CD14-positive monocyte (primary cell): Measurements from ENCODE around the gene TERT. TPM values are rescaled to one million over a fixed set of nuclear protein-coding genes. Genes with fewer than 3 reads are reported as not detected.

Experiments used
- DNase-seq, 3 donors: peaks; one replicate each; pipeline ENCODE4 v3.0.0-alpha.2; 2011 to 2022
- H2AFZ ChIP-seq: 2 replicates; pipeline ENCODE4 v1.6.0; 2012; ENCODE audit warnings: mild to moderate bottlenecking, low read depth, low read length, inconsistent platforms; ENCODE audit not compliant: insufficient read depth, poor library complexity, severe bottlenecking
- H3K27ac ChIP-seq, 2 donors: 1 replicate in 1 of 2; 2 replicates in 1 of 2; pipeline ENCODE4 v1.5.1; 2012 to 2013; ENCODE audit warnings: low read length in 2 of 2, control low read depth in 1 of 2, inconsistent platforms in 1 of 2, low read depth in 1 of 2, mild to moderate bottlenecking in 1 of 2
- H3K27me3 ChIP-seq, 2 donors: one replicate each; pipeline versions ENCODE4 v1.6.0 to v1.6.1; 2011 to 2013; ENCODE audit warnings: low read length in 2 of 2; ENCODE audit not compliant: control insufficient read depth in 2 of 2, insufficient read depth in 2 of 2
- H3K36me3 ChIP-seq, 2 donors: replicated peaks in 1 of 2; 1 replicate in 1 of 2; 2 replicates in 1 of 2; pipeline versions ENCODE4 v1.5.1 to v1.6.1; 2012 to 2013; ENCODE audit warnings: low read length in 2 of 2, control low read depth in 1 of 2, inconsistent platforms in 1 of 2, mild to moderate bottlenecking in 1 of 2; ENCODE audit not compliant: insufficient read depth in 2 of 2, control insufficient read depth in 1 of 2
- H3K4me1 ChIP-seq, 2 donors: 1 replicate in 1 of 2; 2 replicates in 1 of 2; pipeline versions ENCODE4 v1.5.1 to v1.6.1; 2012 to 2013; ENCODE audit warnings: low read length in 2 of 2, control low read depth in 1 of 2, inconsistent platforms in 1 of 2, mild to moderate bottlenecking in 1 of 2, moderate library complexity in 1 of 2; ENCODE audit not compliant: insufficient read depth in 2 of 2, control insufficient read depth in 1 of 2
- H3K4me2 ChIP-seq: replicated peaks from 2 replicates; pipeline ENCODE3; 2012; ENCODE audit warnings: low read length, moderate library complexity, mild to moderate bottlenecking; ENCODE audit not compliant: poor library complexity, severe bottlenecking; ENCODE audit errors: extremely low read depth
- H3K4me3 ChIP-seq, 3 experiments: fragments of 200-600 bp in 1 of 3; sonication (generic) in 1 of 3; replicated peaks in 1 of 3; 1 replicate in 2 of 3; 2 replicates in 1 of 3; pipeline ENCODE4 v1.5.1; 2011 to 2013; ENCODE audit warnings: low read length in 3 of 3, mild to moderate bottlenecking in 3 of 3, control low read depth in 2 of 3, low read depth in 2 of 3, inconsistent platforms in 1 of 3, moderate library complexity in 1 of 3
- H3K79me2 ChIP-seq: 2 replicates; pipeline ENCODE4 v1.6.0; 2012; ENCODE audit warnings: mild to moderate bottlenecking, control low read depth, inconsistent platforms, low read length, moderate library complexity; ENCODE audit not compliant: insufficient read depth
- H3K9ac ChIP-seq: 2 replicates; pipeline ENCODE4 v1.6.0; 2017; ENCODE audit warnings: low read length, mild to moderate bottlenecking; ENCODE audit not compliant: insufficient read depth, poor library complexity, severe bottlenecking
- H3K9me3 ChIP-seq, 2 donors: replicated peaks in 1 of 2; 1 replicate in 1 of 2; 2 replicates in 1 of 2; pipeline versions ENCODE4 v1.5.1 to v1.6.1; 2012 to 2013; ENCODE audit warnings: low read length in 2 of 2, control low read depth in 1 of 2; ENCODE audit not compliant: control insufficient read depth in 1 of 2, insufficient read depth in 1 of 2
- H4K20me1 ChIP-seq: 2 replicates; pipeline ENCODE4 v1.6.0; 2012; ENCODE audit warnings: mild to moderate bottlenecking, low read length, control low read depth, moderate library complexity; ENCODE audit not compliant: insufficient read depth
- H3K27ac Mint-ChIP-seq, 7 donors: one replicate each; pipeline ENCODE4 v1.8.0; 2020; ENCODE audit warnings: mild to moderate bottlenecking in 7 of 7, mixed read lengths in 7 of 7, moderate library complexity in 6 of 7, inconsistent platforms in 2 of 7
- H3K27me3 Mint-ChIP-seq, 3 donors: one replicate each; pipeline ENCODE4 v1.8.0; 2021 to 2022; ENCODE audit warnings: low read depth in 3 of 3, mild to moderate bottlenecking in 3 of 3, mixed read lengths in 3 of 3, moderate library complexity in 3 of 3, inconsistent platforms in 1 of 3
- H3K36me3 Mint-ChIP-seq, 2 donors: one replicate each; pipeline ENCODE4 v1.8.0; 2020; ENCODE audit warnings: mixed read lengths in 2 of 2, inconsistent platforms in 1 of 2, mild to moderate bottlenecking in 1 of 2
- H3K4me1 Mint-ChIP-seq: one replicate; pipeline ENCODE4 v1.8.0; 2020; ENCODE audit warnings: mild to moderate bottlenecking, mixed read lengths
- H3K4me3 Mint-ChIP-seq, 2 donors: one replicate each; pipeline ENCODE4 v1.8.0; 2020; ENCODE audit warnings: mild to moderate bottlenecking in 2 of 2, mixed read lengths in 2 of 2, moderate library complexity in 1 of 2
- H3K9me3 Mint-ChIP-seq, 7 donors: one replicate each; pipeline ENCODE4 v1.8.0; 2020 to 2022; ENCODE audit warnings: mixed read lengths in 7 of 7, mild to moderate bottlenecking in 6 of 7, moderate library complexity in 6 of 7, inconsistent platforms in 2 of 7
- WGBS: methylation state at CpG from one replicate; pipeline ENCODE4 v1.1.5; 2013; ENCODE audit warnings: missing lambda C conversion rate; ENCODE audit not compliant: insufficient coverage; 5-methylcytosine and 5-hydroxymethylcytosine counted together
- intact Hi-C, 2 donors: fragments of 100-400 bp; cut with micrococcal nuclease; formaldehyde crosslinking; loops; one replicate each; pipeline versions ENCODE4 v1.15.0 to v1.15.1; 2023
- polyA plus RNA-seq, 3 donors: library from polyadenylated mRNA; depleted of rRNA in 1 of 3; unstranded in 2 of 3; stranded (reverse) in 1 of 3; fragments of 300-500 nt in 2 of 3; fragments of >200 nt in 1 of 3; fragmentation: Illumina TruSeq in 2 of 3; gene quantifications; 1 replicate in 2 of 3; 2 replicates in 1 of 3; pipeline ENCODE4 v1.2.3, GENCODE V29; 2012 to 2021
- TF ChIP-seq, protein P1 (sequence below): fragments of 200-600 bp; IDR thresholded peaks from one replicate; pipeline ENCODE4 v1.8.0; 2022; ENCODE audit warnings: antibody characterized with exemption, mild to moderate bottlenecking

The TERT gene
- polyA plus RNA-seq, 3 donors, result not detected

DNA sequence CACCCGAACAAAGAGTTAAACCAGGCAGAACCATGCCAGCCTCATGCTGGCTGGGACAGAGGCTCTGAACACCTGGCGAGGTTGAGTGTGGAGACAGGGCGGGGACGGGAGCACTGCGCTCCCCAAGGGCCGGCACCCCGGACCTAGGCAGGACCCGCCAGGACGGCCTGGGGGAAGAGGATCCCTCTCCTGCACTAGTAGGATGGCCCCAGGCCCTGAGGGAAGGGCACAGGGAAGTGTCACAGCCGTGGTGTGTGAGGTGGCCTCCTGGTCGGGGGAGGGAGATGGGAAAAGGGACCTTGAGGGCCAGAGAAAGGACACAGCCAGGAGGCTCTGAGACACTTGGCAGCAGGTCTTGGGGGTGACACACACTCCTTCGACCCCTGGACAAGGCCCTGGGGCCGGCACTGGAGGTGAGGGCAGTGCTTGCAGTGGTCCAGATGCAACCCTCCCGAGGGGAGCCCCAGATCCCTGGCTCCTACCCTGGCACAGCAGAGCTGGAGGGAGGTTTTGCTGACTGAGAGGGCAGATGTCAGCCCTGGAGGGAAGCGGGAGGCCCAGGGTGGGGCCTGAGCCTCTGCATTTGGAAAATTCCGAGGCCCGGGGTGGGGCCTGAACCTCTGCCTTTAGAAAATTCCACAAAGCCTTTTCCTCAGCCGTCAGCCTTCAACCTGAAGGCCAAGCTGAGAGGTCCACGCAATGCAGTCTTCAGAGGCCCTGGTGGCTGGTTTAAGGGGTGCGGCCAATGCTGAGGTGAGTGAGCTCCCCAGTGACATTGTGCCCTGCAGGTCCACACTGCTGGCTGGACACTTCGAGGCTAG lies 24.8 kb upstream of the TERT start:
- Mint-ChIP-seq H3K4me3 (no peak overlapping the region), H3K9me3 (peaks cover 0 to 3% (median 0%) of the 10 kb centered on the region in 7 donors), H3K27me3 (peaks cover 16 to 22% (median 19%) of the 10 kb centered on the region in 3 donors), H3K36me3 (peaks cover 65 to 77% of the 10 kb centered on the region in 2 donors), H3K4me1 (peaks cover 19% of the 10 kb centered on the region), H3K27ac (no peak overlapping the region)
- 90% methylated on average over 18 of the region's 21 CpGs for WGBS
- Histone ChIP-seq H2AFZ (no peak overlapping the region), H3K4me2 (no peak overlapping the region), H3K79me2 (no peaks in the 10 kb centered on the region), H3K4me3 (no peak overlapping the region), H3K36me3 (peaks cover 71 to 79% of the 10 kb centered on the region in 2 donors), H3K4me1 (peaks cover 5 to 14% of the 10 kb centered on the region in 2 donors), H3K27ac (no peak overlapping the region), H3K9me3 (no peaks in the 10 kb centered on the region), H3K9ac (no peak overlapping the region), H3K27me3 (peaks cover 0 to 17% of the 10 kb centered on the region in 2 donors), H4K20me1 (no peaks in the 10 kb centered on the region)
- TF ChIP-seq, protein P1, sequence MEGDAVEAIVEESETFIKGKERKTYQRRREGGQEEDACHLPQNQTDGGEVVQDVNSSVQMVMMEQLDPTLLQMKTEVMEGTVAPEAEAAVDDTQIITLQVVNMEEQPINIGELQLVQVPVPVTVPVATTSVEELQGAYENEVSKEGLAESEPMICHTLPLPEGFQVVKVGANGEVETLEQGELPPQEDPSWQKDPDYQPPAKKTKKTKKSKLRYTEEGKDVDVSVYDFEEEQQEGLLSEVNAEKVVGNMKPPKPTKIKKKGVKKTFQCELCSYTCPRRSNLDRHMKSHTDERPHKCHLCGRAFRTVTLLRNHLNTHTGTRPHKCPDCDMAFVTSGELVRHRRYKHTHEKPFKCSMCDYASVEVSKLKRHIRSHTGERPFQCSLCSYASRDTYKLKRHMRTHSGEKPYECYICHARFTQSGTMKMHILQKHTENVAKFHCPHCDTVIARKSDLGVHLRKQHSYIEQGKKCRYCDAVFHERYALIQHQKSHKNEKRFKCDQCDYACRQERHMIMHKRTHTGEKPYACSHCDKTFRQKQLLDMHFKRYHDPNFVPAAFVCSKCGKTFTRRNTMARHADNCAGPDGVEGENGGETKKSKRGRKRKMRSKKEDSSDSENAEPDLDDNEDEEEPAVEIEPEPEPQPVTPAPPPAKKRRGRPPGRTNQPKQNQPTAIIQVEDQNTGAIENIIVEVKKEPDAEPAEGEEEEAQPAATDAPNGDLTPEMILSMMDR, result no peak
- intact Hi-C loops, result no loop called here
- DNase-seq, result no peak

DNA sequence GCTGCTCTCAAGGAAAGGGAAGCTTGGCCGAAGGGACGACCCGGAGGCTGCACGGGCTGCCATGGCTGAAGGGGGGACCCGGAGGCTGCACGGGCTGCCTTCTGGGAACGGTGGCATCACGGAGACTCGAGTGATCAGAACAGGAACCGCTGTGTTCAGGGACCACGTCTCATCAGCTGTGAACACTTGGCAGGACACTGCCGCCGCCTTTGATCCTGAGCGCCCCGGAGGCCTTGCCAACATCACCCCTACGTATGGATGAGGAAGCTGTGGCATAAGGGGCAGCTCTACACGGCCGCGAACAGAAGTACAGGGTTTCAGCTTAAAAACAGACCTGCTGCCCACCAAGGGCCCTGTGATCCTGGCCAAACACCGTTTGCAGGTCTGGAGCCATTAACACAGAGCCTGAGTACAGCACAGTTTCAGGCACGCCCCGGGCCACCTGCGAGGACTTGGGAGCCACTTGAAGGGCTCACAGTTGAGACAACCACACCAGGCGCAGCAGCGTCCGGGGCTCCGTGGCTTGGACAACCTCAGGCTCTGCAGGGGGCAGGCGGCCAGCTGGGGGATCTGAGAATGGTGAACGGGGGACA lies 23.9 kb upstream of the TERT start:
- peaks cover 24% of the 10 kb centered on the region for H3K4me1 Mint-ChIP-seq
- Histone ChIP-seq H3K79me2 (no peaks in the 10 kb centered on the region), H3K27me3 (peaks cover 0 to 21% of the 10 kb centered on the region in 2 donors), H2AFZ (no peak overlapping the region), H3K9ac (no peak overlapping the region), H4K20me1 (no peaks in the 10 kb centered on the region), H3K36me3 (peaks cover 62 to 70% of the 10 kb centered on the region in 2 donors), H3K4me2 (no peak overlapping the region), H3K4me3 (no peak overlapping the region), H3K9me3 (no peaks in the 10 kb centered on the region), H3K27ac (no peak overlapping the region), H3K4me1 (peaks cover 10 to 20% of the 10 kb centered on the region in 2 donors)
- no peak for DNase-seq
- H3K36me3 Mint-ChIP-seq, result peaks cover 56 to 68% of the 10 kb centered on the region in 2 donors
- TF ChIP-seq, protein P1, result no peak
- H3K4me3 Mint-ChIP-seq, result no peak overlapping the region
- H3K27me3 Mint-ChIP-seq, result peaks cover 25 to 28% (median 28%) of the 10 kb centered on the region in 3 donors
- WGBS, result 73% methylated on average over 24 of the region's 29 CpGs
- intact Hi-C loops, result no loop called here
- peaks cover 0 to 3% (median 0%) of the 10 kb centered on the region in 7 donors for H3K9me3 Mint-ChIP-seq
- H3K27ac Mint-ChIP-seq, result peak overlapping the region in 2 of 7 donors; percentile 37 to 42
